GM18505 (cell line): ENCODE results near the gene SKAP2.

Source experiments
- ATAC-seq: cut with Tn5 transposase; IDR thresholded peaks from one replicate; pipeline ENCODE4 v1.9.1; 2021; ENCODE audit not compliant: unreplicated experiment
- POLR2A ChIP-seq: IDR thresholded peaks from 4 replicates; pipeline ENCODE4 v1.6.1; 2011; ENCODE audit warnings: borderline replicate concordance; ENCODE audit not compliant: insufficient read depth, insufficient read length; ENCODE audit errors: extremely low read depth

Gene SKAP2

GRCh38 chr7:26668821-26669220 is 195.6 kb downstream of the SKAP2 start:
- no peak for ATAC-seq

GRCh38 chr7:26667514-26668133 is 196.8 kb downstream of the SKAP2 start:
- no peak for TF ChIP-seq POLR2A
- ATAC-seq, result no peak

More at GRCh38 chr7:26668821-26669220, 195.6 kb downstream of the SKAP2 start:
- TF ChIP-seq POLR2A, result no peak

GRCh38 chr7:26664735-26665416 is 199.5 kb downstream of the SKAP2 start:
- ATAC-seq, result no peak
- no peak for TF ChIP-seq POLR2A

GRCh38 chr7:26664274-26664673 is 200.1 kb downstream of the SKAP2 start:
- TF ChIP-seq POLR2A, result no peak
- no peak for ATAC-seq

- no peak for ATAC-seq
- no peak for TF ChIP-seq POLR2A
These were observed 200.5 kb downstream of the SKAP2 start for GRCh38 chr7:26663874-26664273.

GRCh38 chr7:26662646-26663045 is 201.7 kb downstream of the SKAP2 start:
- TF ChIP-seq POLR2A, result no peak
- ATAC-seq, result no peak

- ATAC-seq, result no peak
- no peak for TF ChIP-seq POLR2A
These were observed 205.3 kb downstream of the SKAP2 start for GRCh38 chr7:26659121-26659520.

GRCh38 chr7:26658389-26659084 is 205.9 kb downstream of the SKAP2 start:
- no peak for TF ChIP-seq POLR2A
- no peak for ATAC-seq

GRCh38 chr7:26657686-26658388 is 206.6 kb downstream of the SKAP2 start:
- no peak for ATAC-seq
- TF ChIP-seq POLR2A, result no peak

GRCh38 chr7:26657206-26657641 is 207.2 kb downstream of the SKAP2 start:
- no peak for TF ChIP-seq POLR2A
- no peak for ATAC-seq

GRCh38 chr7:26656735-26657134 is 207.7 kb downstream of the SKAP2 start:
- no peak for TF ChIP-seq POLR2A
- no peak for ATAC-seq

- ATAC-seq, result no peak
- no peak for TF ChIP-seq POLR2A
These were observed 208.6 kb downstream of the SKAP2 start for GRCh38 chr7:26655781-26656180.
